HEK293T (cell line): Measurements from ENCODE around the gene COG8.

Source experiments
- BHLHE40 ChIP-seq: fragments of 450-650 bp; IDR thresholded peaks from 2 replicates; pipeline ENCODE4 v1.6.1; 2016; ENCODE audit warnings: mild to moderate bottlenecking, moderate library complexity, borderline replicate concordance
- FOXA1 ChIP-seq: fragments of 450-650 bp; IDR thresholded peaks from 2 replicates; pipeline ENCODE4 v1.6.1; 2016; ENCODE audit warnings: mild to moderate bottlenecking
- FOXM1 ChIP-seq: fragments of 450-650 bp; IDR thresholded peaks from 2 replicates; pipeline ENCODE4 v1.6.1; 2017; ENCODE audit warnings: mild to moderate bottlenecking, borderline replicate concordance
- SP1 ChIP-seq: fragments of 450-650 bp; IDR thresholded peaks from 2 replicates; pipeline ENCODE4 v1.6.1; 2017

DNA sequence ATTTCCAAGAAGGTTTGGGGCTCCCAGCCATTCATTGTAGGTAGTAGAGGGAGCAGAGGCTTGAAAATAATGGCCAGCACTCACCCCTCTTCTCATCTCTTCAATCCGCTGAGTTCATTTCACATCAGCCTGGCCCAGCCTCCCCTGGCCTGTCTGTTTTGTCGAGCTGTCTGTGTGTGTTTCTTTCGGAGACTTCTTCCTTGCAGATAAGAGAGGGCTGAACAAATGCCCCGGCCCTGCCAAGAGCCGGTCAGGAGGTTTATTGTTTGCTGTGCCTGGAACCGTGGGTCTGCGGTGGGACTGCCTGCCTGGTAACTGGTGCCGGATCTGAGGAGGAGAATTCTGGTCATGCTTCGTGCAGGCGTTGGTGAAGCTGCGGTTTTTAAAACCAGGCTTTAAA lies 24.8 kb downstream of the COG8 start:
- no peak for TF ChIP-seq SP1
- no peak for TF ChIP-seq FOXA1
- no peak for TF ChIP-seq FOXM1
- no peak for TF ChIP-seq BHLHE40
